H9 (cell line): Measurements from ENCODE around the gene CA5A. TPM values are rescaled to one million over a fixed set of nuclear protein-coding genes. Genes with fewer than 3 reads are reported as not detected.

Experiments used
- DNase-seq: peaks from one replicate; pipeline ENCODE4 v3.0.0-alpha.2; 2017
- H2AFZ ChIP-seq: one replicate; pipeline ENCODE4 v1.6.1; 2013; ENCODE audit warnings: mild to moderate bottlenecking, low read length, control low read depth, moderate library complexity
- H2AK5ac ChIP-seq: 2 replicates; pipeline ENCODE4 v1.6.1; 2013; ENCODE audit warnings: low read length, control low read depth, mixed read lengths; ENCODE audit not compliant: insufficient read length
- H2BK120ac ChIP-seq: one replicate; pipeline ENCODE4 v1.6.1; 2013; ENCODE audit warnings: low read depth, mild to moderate bottlenecking, low read length, control low read depth, inconsistent platforms; ENCODE audit not compliant: poor library complexity, severe bottlenecking
- H2BK12ac ChIP-seq: 2 replicates; pipeline ENCODE4 v1.6.1; 2013; ENCODE audit warnings: low read length, control low read depth, mixed read lengths, low read depth; ENCODE audit not compliant: insufficient read length
- H2BK15ac ChIP-seq: 2 replicates; pipeline ENCODE4 v1.6.1; 2013; ENCODE audit warnings: low read depth, low read length, control low read depth
- H2BK20ac ChIP-seq: one replicate; pipeline ENCODE4 v1.6.1; 2013; ENCODE audit warnings: low read depth, mild to moderate bottlenecking, low read length, control low read depth, inconsistent platforms; ENCODE audit not compliant: poor library complexity, severe bottlenecking
- H2BK5ac ChIP-seq: 2 replicates; pipeline ENCODE4 v1.6.1; 2013; ENCODE audit warnings: low read length, control low read depth, mixed read lengths; ENCODE audit not compliant: insufficient read length
- H3K14ac ChIP-seq: 2 replicates; pipeline ENCODE4 v1.6.1; 2013; ENCODE audit warnings: low read length, control low read depth; ENCODE audit not compliant: insufficient read depth
- H3K18ac ChIP-seq: 2 replicates; pipeline ENCODE4 v1.6.1; 2013; ENCODE audit warnings: low read depth, mild to moderate bottlenecking, mixed read lengths, low read length, control low read depth; ENCODE audit not compliant: insufficient read length
- H3K23ac ChIP-seq: 2 replicates; pipeline ENCODE4 v1.6.1; 2013; ENCODE audit warnings: low read length, control low read depth, mixed read lengths, low read depth; ENCODE audit not compliant: insufficient read length
- H3K23me2 ChIP-seq: 2 replicates; pipeline ENCODE4 v1.6.1; 2013; ENCODE audit warnings: low read depth, mild to moderate bottlenecking, mixed read lengths, low read length, control low read depth; ENCODE audit not compliant: insufficient read length, poor library complexity, severe bottlenecking
- H3K27ac ChIP-seq: 2 replicates; pipeline ENCODE4 v1.5.1; 2013; ENCODE audit warnings: low read length, control low read depth, mixed read lengths, low read depth; ENCODE audit not compliant: insufficient read length
- H3K27me3 ChIP-seq: 2 replicates; pipeline ENCODE4 v1.6.1; 2013; ENCODE audit warnings: low read length, control low read depth, inconsistent platforms; ENCODE audit not compliant: insufficient read depth
- H3K4ac ChIP-seq: 2 replicates; pipeline ENCODE4 v1.6.1; 2013; ENCODE audit warnings: low read depth, mild to moderate bottlenecking, control low read depth, inconsistent platforms, low read length, moderate library complexity
- H3K4me1 ChIP-seq: 2 replicates; pipeline ENCODE4 v1.6.1; 2013; ENCODE audit warnings: low read length, control low read depth, inconsistent platforms; ENCODE audit not compliant: insufficient read depth
- H3K4me2 ChIP-seq: 2 replicates; pipeline ENCODE4 v1.6.1; 2013; ENCODE audit warnings: low read length, control low read depth, mixed read lengths; ENCODE audit not compliant: insufficient read length, insufficient read depth
- H3K56ac ChIP-seq: 2 replicates; pipeline ENCODE4 v1.6.1; 2013; ENCODE audit warnings: low read depth, mild to moderate bottlenecking, mixed read lengths, low read length, control low read depth; ENCODE audit not compliant: insufficient read length
- H3K79me1 ChIP-seq: 2 replicates; pipeline ENCODE4 v1.6.1; 2013; ENCODE audit warnings: low read depth, mild to moderate bottlenecking, moderate library complexity, low read length, control low read depth, inconsistent platforms; ENCODE audit not compliant: insufficient read depth, poor library complexity, severe bottlenecking
- H3K79me2 ChIP-seq: 2 replicates; pipeline ENCODE4 v1.6.1; 2013; ENCODE audit warnings: low read length, control low read depth, inconsistent platforms; ENCODE audit not compliant: insufficient read depth
- H3K9ac ChIP-seq: 2 replicates; pipeline ENCODE4 v1.6.1; 2013; ENCODE audit warnings: low read length, control low read depth, mixed read lengths; ENCODE audit not compliant: insufficient read length; ENCODE audit errors: extremely low read depth
- H3K9me3 ChIP-seq: one replicate; pipeline ENCODE4 v1.6.1; 2013; ENCODE audit warnings: low read depth, low read length, inconsistent platforms; ENCODE audit not compliant: control insufficient read depth
- H3T11ph ChIP-seq: one replicate; pipeline ENCODE4 v1.6.1; 2013; ENCODE audit warnings: mild to moderate bottlenecking, low read length, control low read depth, inconsistent platforms
- H4K20me1 ChIP-seq: one replicate; pipeline ENCODE4 v1.6.1; 2013; ENCODE audit not compliant: control insufficient read depth, insufficient read length, insufficient read depth
- H4K5ac ChIP-seq: 2 replicates; pipeline ENCODE4 v1.6.1; 2013; ENCODE audit warnings: low read depth, mild to moderate bottlenecking, mixed read lengths, low read length, control low read depth; ENCODE audit not compliant: insufficient read length
- H4K8ac ChIP-seq: replicated peaks from 2 replicates; pipeline ENCODE4 v1.6.1; 2013; ENCODE audit warnings: low read length, control low read depth, mixed read lengths, low read depth; ENCODE audit not compliant: insufficient read length
- H4K91ac ChIP-seq: 2 replicates; pipeline ENCODE4 v1.6.1; 2013; ENCODE audit warnings: low read depth, mild to moderate bottlenecking, moderate library complexity, mixed read lengths, low read length, control low read depth; ENCODE audit not compliant: insufficient read length
- H3K27ac Mint-ChIP-seq, 3 experiments: 2 replicates in 2 of 3; 3 replicates in 1 of 3; pipeline ENCODE4 v1.8.0; 2020 to 2021; ENCODE audit warnings: mixed read lengths in 3 of 3, mild to moderate bottlenecking in 1 of 3, moderate library complexity in 1 of 3
- H3K27me3 Mint-ChIP-seq: 2 replicates; pipeline ENCODE4 v1.8.0; 2021; ENCODE audit warnings: low read depth, mild to moderate bottlenecking, moderate library complexity, mixed read lengths
- H3K36me3 Mint-ChIP-seq, 3 experiments: 2 replicates in 2 of 3; 3 replicates in 1 of 3; pipeline ENCODE4 v1.8.0; 2020 to 2021; ENCODE audit warnings: low read depth in 3 of 3, mixed read lengths in 3 of 3; ENCODE audit not compliant: insufficient read depth in 1 of 3
- H3K4me1 Mint-ChIP-seq, 2 experiments: 2 replicates each; pipeline ENCODE4 v1.8.0; 2020; ENCODE audit warnings: mixed read lengths in 2 of 2
- H3K4me3 Mint-ChIP-seq, 2 experiments: 2 replicates in 1 of 2; 3 replicates in 1 of 2; pipeline ENCODE4 v1.8.0; 2020 to 2021; ENCODE audit warnings: mild to moderate bottlenecking in 2 of 2, mixed read lengths in 2 of 2, moderate library complexity in 1 of 2
- H3K9me3 Mint-ChIP-seq, 2 experiments: 2 replicates in 1 of 2; 3 replicates in 1 of 2; pipeline ENCODE4 v1.8.0; 2020; ENCODE audit warnings: mild to moderate bottlenecking in 2 of 2, mixed read lengths in 2 of 2, moderate library complexity in 1 of 2
- CTCF ChIP-seq: fragments of 200-600 bp; sonication (generic); conservative IDR thresholded peaks from 3 replicates; pipeline ENCODE4 v1.8.0; 2021; ENCODE audit warnings: antibody characterized with exemption, mild to moderate bottlenecking
- WGBS: extraction: QIAGEN DNeasy Blood & Tissue Kit; methylation state at CpG from one replicate; pipeline ENCODE4 v1.1.7; 2013; ENCODE audit warnings: missing lambda C conversion rate, low lambda C conversion rate, mixed read lengths; ENCODE audit not compliant: insufficient read length; ENCODE audit errors: extremely low coverage; 5-methylcytosine and 5-hydroxymethylcytosine counted together
- total RNA-seq: library from RNA; stranded (reverse); gene quantifications from 2 replicates; pipeline ENCODE4 v1.2.1, GENCODE V29; 2021

The CA5A gene
- total RNA-seq, 1 experiment from 2014 or later = not detected

DNA sequence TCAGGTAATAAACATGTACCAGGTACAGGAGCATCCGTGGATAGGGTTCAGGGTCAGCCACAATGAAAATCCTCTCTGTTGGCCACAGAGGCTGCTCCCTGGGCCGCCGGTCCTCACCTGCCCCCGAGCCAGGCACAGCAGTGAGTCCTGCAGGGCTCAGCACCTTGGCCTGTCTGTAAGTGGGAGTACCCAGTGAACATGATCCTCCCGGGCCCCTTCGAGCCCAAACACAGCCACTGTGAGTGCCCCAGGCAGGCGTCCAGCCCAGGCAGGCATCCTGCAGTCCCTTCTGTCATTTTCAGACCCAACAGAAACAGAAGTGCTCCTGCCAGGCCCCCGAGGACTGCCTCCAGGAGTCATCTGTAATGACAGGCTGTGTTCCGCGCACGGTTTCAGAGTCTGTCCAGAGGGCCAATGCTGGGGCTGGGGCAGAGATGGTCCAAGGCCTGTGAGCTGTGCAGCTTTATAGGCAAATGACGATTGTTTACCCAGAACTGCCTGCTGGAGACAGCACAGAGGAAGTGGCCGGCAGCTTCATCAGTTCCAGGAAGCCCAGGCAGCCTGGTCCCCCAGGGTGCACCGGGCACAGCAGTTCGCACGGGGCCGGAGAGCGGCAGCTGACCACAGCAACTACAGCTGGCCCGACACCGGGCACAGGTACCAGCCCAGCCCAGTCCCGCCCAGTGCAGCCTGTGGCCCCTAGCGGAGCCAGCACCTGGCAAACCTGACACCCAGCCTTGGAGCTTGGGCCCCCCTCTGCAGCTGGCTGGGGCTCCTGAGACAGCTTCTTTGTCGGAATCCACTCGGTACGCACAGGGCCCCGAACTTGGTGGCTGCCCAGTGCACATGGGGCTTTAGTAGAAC, 80.2 kb downstream of the CA5A start:
- Mint-ChIP-seq H3K27ac (no peak overlapping the region; a peak in 2 of 7 replicates), H3K4me3 (no peak overlapping the region), H3K4me1 (peaks cover 24 to 46% of the 10 kb centered on the region in 2 experiments), H3K36me3 (peaks cover 20 to 61% (median 32%) of the 10 kb centered on the region in 3 experiments), H3K9me3 (peaks cover 0 to 3% of the 10 kb centered on the region in 2 experiments; a peak in 1 of 5 replicates), H3K27me3 (peaks cover 15% of the 10 kb centered on the region)
- Histone ChIP-seq H4K5ac (no peak overlapping the region), H3K23me2 (no peaks in the 10 kb centered on the region), H3T11ph (no peak overlapping the region), H3K9me3 (no peaks in the 10 kb centered on the region), H3K9ac (no peak overlapping the region), H4K8ac (no peak overlapping the region), H3K18ac (no peak overlapping the region), H2BK120ac (no peak overlapping the region), H2BK15ac (no peak overlapping the region), H2BK5ac (no peak overlapping the region), H3K79me2 (peaks cover 6% of the 10 kb centered on the region; the same call in 1 of the 2 replicates), H4K91ac (no peak overlapping the region), H2AFZ (no peak overlapping the region), H3K4me2 (no peak overlapping the region), H2BK20ac (no peak overlapping the region), H3K79me1 (peaks cover 2% of the 10 kb centered on the region), H4K20me1 (no peaks in the 10 kb centered on the region), H2AK5ac (no peak overlapping the region), H3K4ac (no peak overlapping the region), H3K23ac (no peak overlapping the region), H3K56ac (no peak overlapping the region), H2BK12ac (no peak overlapping the region), H3K27ac (no peak overlapping the region), H3K27me3 (no peaks in the 10 kb centered on the region), H3K4me1 (no peaks in the 10 kb centered on the region; the same call in 1 of the 2 replicates), H3K14ac (no peak overlapping the region)
- TF ChIP-seq CTCF = no peak
- DNase-seq = no peak
- WGBS = no CpG with 5 or more reads among the region's 26 CpGs
